ENCODE data around the gene ELF1.

ELF1 gene

DNA sequence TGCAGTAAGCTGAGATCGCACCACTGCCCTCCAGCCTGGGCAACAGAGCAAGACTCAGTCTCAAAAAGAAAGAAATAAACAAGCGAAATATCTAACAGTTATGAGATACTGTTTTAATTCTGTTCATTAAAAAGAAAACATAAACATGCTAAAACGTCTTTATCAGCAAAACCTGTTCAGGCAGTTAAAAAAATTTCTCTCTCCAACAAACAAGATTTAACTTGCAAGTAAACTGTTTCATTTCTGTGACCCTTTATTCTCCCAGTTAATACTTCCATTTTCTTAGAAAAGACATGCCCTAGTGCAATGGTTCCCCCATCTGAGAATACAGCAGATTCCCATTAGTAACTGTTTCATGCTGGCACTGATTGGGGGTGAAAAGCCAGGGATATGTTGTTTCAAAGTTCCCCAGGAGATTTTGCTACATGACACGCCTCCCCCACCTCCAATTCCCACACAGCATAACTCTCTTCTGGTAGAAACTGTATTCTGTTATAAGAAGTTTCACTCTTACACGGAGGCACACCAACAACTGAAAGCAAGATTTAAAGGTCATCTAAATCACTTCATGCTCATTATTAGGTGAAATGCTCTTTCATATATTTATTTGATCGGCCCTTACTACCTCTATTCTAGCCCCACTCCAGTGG, 24.4 kb downstream of the ELF1 start:
- no peak for TF ChIP-seq SIN3A (IDR thresholded peaks at IDR 0.05; ENCODE audit: borderline replicate concordance, insufficient read depth, low read length)
- no peak for TF ChIP-seq FOXP2 (optimal IDR thresholded peaks at IDR 0.05; ENCODE audit: borderline replicate concordance, extremely low read depth, extremely low read length, insufficient read depth)
- TF ChIP-seq, protein P1, sequence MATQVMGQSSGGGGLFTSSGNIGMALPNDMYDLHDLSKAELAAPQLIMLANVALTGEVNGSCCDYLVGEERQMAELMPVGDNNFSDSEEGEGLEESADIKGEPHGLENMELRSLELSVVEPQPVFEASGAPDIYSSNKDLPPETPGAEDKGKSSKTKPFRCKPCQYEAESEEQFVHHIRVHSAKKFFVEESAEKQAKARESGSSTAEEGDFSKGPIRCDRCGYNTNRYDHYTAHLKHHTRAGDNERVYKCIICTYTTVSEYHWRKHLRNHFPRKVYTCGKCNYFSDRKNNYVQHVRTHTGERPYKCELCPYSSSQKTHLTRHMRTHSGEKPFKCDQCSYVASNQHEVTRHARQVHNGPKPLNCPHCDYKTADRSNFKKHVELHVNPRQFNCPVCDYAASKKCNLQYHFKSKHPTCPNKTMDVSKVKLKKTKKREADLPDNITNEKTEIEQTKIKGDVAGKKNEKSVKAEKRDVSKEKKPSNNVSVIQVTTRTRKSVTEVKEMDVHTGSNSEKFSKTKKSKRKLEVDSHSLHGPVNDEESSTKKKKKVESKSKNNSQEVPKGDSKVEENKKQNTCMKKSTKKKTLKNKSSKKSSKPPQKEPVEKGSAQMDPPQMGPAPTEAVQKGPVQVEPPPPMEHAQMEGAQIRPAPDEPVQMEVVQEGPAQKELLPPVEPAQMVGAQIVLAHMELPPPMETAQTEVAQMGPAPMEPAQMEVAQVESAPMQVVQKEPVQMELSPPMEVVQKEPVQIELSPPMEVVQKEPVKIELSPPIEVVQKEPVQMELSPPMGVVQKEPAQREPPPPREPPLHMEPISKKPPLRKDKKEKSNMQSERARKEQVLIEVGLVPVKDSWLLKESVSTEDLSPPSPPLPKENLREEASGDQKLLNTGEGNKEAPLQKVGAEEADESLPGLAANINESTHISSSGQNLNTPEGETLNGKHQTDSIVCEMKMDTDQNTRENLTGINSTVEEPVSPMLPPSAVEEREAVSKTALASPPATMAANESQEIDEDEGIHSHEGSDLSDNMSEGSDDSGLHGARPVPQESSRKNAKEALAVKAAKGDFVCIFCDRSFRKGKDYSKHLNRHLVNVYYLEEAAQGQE (IDR thresholded peaks at IDR 0.05; ENCODE audit: insufficient read depth in 1 of 2, low read depth in 2 of 2, low read length in 2 of 2) = no peak
- no peak for TF ChIP-seq POLR2AphosphoS5 (IDR thresholded peaks at IDR 0.05; ENCODE audit: low read depth, low read length)
- TF ChIP-seq TAF1 (IDR thresholded peaks at IDR 0.05; ENCODE audit: borderline replicate concordance, insufficient read depth, low read length) = no peak

DNA sequence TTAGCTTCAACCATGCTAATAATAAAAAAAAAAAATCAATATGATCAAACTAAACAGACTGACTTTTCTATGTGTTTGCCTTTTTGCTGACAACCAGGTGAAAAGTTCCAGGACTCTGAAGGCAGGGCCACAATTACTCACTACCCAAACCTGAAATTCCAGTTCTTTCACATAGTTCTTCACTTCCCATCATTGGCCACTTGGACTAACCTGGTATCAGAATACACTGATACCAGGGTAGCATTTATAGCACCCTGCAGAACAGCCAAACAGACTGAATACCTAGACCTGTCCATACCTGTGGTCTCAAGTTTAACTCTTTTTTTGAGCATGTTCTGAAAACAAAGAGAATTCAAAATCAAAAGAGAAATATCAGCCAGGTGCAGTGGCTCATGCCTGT, 25.1 kb downstream of the ELF1 start:
- no peak for TF ChIP-seq FOXP2 (optimal IDR thresholded peaks at IDR 0.05; ENCODE audit: borderline replicate concordance, extremely low read depth, extremely low read length, insufficient read depth)
- TF ChIP-seq, protein P1 (IDR thresholded peaks at IDR 0.05; ENCODE audit: insufficient read depth in 1 of 2, low read depth in 2 of 2, low read length in 2 of 2) = no peak
- no peak for TF ChIP-seq POLR2AphosphoS5 (IDR thresholded peaks at IDR 0.05; ENCODE audit: low read depth, low read length)
- TF ChIP-seq SIN3A (IDR thresholded peaks at IDR 0.05; ENCODE audit: borderline replicate concordance, insufficient read depth, low read length) = no peak
- no peak for TF ChIP-seq TAF1 (IDR thresholded peaks at IDR 0.05; ENCODE audit: borderline replicate concordance, insufficient read depth, low read length)

DNA sequence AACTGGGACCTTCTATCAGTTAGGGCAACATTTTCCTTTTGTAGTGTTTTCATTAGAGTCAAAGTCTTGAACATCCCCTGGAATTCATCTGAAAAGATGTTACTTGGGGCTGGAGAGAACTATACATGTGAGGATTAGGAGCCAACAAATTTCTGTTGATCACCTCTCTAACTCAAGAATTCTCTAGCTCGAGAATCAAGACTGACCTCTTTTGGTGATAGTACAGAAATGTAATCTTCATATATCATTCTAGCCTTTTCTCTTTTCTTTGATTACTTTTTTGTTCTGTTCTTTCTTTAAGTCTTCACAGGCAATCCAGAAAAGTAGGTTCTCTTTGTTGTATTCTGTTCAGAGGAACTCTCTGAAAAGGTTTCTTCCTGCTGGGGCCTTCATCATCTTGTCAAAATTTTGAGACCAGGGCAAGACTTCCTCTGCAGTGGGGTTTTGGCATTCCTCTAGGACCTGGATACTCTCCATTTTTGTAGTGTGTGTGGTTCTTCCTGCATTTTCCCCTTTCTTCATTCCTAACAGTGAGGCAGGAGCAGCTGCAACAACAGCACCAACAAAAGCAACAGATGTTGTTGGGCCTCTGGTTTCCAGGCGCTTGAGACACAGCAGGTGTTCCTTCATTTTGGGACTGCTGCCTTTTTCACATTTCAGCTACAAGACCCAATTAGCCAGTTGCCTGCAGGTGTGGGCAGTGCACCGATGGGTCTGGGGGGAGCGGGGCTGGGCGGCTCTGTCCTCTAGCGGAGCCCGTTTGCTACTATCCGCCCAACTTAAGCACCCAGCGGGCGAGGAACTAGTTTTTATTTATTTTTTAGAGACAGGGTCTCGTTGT, 26.2 kb downstream of the ELF1 start:
- TF ChIP-seq TAF1 (IDR thresholded peaks at IDR 0.05; ENCODE audit: borderline replicate concordance, insufficient read depth, low read length) (no peak), POLR2AphosphoS5 (IDR thresholded peaks at IDR 0.05; ENCODE audit: low read depth, low read length) (no peak), FOXP2 (optimal IDR thresholded peaks at IDR 0.05; ENCODE audit: borderline replicate concordance, extremely low read depth, extremely low read length, insufficient read depth) (no peak), SIN3A (IDR thresholded peaks at IDR 0.05; ENCODE audit: borderline replicate concordance, insufficient read depth, low read length) (no peak)
- TF ChIP-seq, protein P1 (IDR thresholded peaks at IDR 0.05; ENCODE audit: insufficient read depth in 1 of 2, low read depth in 2 of 2, low read length in 2 of 2) = no peak

DNA sequence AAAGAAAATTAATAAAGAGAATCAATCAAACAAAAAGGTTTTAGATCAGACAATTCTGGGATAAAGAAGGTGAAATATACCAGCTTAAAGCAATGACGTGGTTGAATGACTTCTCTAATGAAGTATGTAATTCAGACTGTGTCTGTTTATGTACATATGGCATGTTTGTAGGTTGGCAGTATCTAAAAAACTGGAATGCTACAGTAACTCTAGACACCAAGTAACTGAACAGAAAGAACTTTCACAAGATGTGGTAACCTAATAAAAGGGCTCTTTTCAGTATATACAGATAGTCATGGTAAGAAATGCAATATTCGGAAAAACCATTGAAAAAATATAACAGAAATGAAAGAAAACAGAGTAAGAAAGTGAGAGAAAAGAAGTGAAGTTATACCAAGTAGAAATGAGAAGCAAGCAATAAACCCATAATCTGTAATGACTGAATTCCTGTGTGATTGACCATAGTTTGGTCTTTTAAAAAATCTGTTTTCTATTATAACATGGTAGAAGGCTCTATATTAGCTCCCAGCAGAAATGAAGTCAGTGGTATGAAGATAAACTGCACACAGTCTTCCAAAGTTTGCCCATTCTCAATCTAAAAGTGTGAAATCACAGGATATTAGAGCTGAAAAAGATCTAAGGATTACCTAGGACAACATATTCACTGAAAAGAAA, 31.4 kb downstream of the ELF1 start:
- no peak for TF ChIP-seq TAF1 (IDR thresholded peaks at IDR 0.05; ENCODE audit: borderline replicate concordance, insufficient read depth, low read length)
- TF ChIP-seq, protein P1 (IDR thresholded peaks at IDR 0.05; ENCODE audit: insufficient read depth in 1 of 2, low read depth in 2 of 2, low read length in 2 of 2) = no peak
- TF ChIP-seq FOXP2 (optimal IDR thresholded peaks at IDR 0.05; ENCODE audit: borderline replicate concordance, extremely low read depth, extremely low read length, insufficient read depth) = no peak
- no peak for TF ChIP-seq POLR2AphosphoS5 (IDR thresholded peaks at IDR 0.05; ENCODE audit: low read depth, low read length)
- no peak for TF ChIP-seq SIN3A (IDR thresholded peaks at IDR 0.05; ENCODE audit: borderline replicate concordance, insufficient read depth, low read length)
